Nucleus accumbens (tissue), 56 donors: ENCODE data around the gene EFCAB11.

ENCODE experiments used
- DNase-seq, 56 donors: peaks; one replicate each; lab custom pipeline; 2025; lab: John Stamatoyannopoulos, UW

EFCAB11 gene

DNA sequence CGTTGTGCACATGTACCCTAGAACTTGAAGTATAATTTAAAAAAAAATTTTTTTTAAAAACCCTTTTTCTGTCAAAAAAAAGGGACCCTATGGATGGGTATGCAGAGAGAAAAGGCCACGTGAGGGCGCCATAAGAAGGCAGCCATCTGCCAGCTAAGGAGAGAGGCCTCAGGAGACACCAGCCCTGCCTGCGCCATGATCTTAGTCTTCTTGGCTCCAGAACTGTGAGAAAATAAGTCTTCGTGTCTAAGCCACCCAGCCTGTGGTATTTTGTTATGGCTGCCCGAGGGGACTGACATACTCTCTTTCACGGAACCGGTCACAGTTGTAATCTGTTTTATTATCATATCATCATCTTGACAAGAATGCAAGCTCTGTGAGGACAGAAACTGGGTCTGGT, 174.8 kb downstream of the EFCAB11 start:
- DNase-seq = no peak

DNA sequence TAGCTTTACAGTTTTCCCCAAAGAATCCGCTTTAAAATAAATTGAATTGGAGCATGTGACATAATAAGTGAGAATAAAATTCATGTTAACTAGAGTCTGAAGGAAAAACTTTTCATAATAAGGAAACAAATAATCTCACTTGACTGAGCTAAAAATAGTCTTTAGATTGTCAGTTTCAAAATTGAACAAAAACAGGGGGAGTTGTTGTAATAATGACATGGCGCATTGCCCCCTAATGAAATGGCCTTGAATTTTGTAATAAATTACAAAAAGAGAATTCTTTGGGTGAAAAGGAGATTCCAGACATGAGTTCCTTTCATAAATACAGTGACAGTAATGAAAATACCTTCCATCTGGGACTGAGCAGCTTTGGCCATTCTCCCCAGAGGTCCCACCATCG, 178.6 kb downstream of the EFCAB11 start:
- DNase-seq = no peak

DNA sequence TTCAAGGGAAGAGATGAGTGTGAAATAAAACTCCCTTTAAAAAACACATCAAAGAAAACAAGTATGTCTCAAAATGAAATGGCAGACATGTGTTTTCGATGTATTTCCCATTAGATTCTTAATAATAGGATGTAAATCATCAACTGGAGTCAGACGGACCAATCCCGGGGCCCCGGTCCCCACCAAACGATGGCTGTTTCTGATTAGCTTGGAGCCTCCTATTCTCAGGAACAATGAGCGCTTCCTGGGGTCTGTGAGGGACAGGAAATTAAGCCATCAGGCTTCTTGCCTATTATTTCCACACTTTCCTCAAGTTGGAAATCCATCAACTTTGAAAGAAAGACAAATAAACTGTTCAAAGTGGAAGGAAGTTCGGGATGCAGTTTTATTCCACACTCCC, 179.4 kb downstream of the EFCAB11 start:
- no peak for DNase-seq

DNA sequence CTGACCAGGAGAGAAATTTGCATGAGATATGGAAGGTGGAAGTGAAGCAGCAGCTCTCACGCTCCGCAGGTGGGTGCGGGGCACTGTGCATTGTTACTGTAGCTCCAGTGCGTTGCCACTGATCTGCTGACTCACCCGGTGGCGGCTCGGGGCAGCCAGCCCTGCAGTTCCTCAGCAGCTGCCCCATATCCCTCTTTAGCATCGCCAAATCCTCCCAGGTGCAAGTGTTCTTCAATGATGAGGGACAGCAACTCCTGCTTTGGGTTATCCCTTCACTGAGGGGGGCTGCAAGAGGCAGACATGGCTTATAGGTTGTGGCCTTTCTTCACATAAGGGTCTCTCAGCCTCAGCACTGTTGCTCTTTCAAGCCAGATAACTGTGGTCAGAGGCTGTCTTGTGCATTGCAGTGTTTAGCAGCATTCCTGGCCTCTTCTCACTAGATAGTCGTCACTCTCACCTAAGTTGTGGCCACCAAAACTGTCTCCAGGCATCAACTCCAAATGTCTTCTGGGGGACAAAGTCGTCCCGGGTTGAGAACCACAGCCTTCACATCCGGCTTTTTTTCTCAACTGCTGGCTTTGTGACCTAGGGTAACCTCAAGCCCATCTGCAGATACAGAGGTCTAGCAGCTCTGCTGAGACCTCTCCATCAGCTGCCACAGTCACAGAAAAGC, 180.8 kb downstream of the EFCAB11 start:
- peak in 1 of 56 donors; percentile 4 for DNase-seq

DNA sequence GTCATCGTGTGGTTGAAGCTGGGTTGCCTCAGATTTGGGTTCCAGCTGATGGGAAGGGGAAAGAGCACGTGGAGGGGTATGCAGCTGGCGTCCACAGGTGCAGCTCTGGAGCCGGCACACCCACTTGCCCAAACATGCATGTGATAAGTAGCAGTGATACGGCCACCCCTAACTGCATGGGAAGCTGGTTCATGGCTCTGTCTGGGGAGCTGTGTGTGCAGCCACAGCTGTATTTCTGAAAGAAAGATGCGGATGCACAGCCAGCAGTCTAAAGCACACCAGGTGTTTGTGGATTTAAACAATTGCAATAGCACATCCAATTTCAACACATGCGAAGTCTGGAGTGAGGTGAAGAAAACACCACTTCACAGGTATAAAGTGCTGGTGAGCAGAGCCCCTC, 181.4 kb downstream of the EFCAB11 start:
- no peak for DNase-seq

DNA sequence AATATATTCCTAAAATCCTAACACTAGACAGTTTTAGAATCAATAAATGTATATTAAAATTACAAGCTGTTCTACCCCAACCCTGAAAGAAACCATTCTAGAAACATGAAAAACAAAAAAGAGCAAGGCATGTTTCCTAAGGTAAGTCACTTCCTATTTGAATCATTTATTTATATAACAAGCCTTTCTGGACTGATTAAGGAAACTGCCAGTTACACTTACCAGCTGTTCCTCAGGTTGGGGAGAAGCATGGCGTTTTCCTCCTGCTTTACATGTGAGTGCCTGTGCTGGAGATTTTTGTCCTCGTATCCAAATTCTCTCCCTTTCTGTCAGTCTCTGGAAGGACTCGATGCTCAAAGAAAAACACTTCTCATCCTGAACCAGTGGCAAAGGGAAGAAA, 183.3 kb downstream of the EFCAB11 start:
- no peak for DNase-seq

DNA sequence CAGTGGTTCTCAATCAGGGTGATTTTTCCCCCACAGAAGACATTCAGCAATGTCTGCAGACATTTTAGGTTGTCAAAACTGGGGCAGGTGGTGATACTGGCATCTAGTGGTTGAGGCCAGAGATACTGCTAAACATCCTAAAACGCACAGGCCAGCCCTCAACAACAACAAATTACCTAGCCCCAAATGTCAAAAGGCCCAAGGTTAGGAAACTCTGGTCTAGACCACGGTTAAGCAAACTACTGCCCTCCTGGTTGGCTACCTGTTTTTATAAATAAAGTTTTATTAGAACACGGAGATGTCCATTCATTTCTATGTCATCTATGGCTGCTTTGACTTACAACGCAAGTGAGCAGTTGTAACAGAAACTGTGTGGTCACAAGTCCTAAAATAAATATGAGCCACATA, 186.7 kb downstream of the EFCAB11 start:
- DNase-seq = peak in 4 of 56 donors; percentile 0 to 10 (median 2)

DNA sequence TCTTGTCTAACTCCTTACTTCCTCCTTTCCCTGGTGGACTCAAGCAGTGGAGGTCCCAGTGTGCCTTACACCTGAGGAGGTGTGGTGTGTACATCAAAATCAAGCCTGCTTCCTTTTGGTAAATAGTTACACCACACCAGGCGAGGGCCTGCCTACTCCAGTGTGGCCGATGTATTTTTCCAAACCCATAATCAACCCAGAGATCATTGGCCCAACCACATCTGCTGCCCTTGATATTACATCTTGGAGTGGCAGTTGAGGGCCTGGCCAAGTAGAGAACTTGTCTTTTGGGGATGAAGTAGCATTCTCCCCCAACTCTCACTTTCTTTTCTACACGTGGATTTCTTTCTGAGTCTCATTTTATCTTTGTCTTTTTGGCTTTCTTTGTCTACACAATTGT, 187.4 kb downstream of the EFCAB11 start:
- no peak for DNase-seq

DNA sequence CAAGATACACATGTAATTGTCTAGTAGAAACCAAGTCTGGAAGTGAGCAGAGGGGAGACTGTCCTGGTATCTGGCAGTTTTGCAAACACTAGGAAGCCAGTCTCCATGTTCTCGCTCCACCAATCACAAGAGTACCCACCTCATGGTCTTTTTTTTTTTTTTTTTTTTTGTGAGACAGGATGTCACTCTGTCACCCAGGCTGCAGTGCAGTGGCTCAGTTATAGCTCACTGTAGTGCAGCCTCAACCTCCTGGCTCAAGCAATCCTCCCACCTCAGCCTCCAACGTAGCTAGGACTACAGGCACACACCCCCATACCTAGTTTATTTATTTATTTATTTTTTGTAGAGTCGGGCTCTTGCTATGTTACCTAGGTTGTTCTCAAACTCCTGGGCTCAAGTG, 189.2 kb downstream of the EFCAB11 start:
- no peak for DNase-seq

DNA sequence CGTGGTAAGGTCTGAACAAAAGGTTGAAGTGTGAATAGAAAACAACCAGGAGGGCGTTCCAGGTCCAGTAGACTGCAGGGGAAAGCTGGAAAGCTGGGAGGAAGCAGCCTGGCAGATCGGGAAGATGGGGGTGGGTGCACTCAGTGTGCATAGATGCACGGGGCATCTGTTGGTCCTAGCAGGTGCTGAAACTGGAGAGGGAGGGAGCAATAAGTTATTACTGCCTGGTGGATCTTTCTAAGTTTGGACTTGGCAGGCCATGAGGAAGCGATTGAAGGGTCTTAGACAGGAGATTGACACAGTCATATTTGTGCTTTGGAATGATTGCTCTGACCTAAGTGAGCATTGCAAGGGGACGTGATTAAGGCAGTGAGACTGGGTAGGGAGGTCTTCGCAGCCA, 194.4 kb downstream of the EFCAB11 start:
- no peak for DNase-seq

DNA sequence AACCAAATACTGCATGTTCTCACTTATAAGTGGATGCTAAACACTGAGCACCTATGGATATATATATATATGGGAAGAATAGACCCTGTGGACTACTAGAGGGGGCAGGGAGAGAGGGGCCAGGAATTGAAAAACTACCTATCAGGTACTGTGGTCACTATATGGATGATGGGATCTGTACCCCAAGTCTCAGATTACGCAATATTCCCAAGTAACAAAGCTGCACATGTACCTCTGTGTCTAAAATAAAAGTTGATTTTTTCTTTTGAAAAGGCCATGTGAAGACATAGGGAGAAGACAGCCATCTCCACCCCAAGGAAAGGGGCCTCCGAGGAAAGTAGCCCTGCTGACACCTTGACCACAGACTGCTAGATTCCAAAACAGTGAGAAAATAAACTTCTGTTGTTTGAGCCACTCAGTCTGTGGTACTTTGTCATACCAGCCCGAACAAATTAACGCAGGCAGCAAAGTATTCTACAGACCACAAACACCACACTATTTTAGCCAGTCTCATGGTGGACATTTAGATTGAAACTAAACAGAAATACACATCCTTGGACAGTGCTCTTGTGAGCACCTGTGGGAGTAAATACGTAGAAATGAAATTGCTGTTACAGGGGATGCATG, 197.1 kb downstream of the EFCAB11 start:
- no peak for DNase-seq

DNA sequence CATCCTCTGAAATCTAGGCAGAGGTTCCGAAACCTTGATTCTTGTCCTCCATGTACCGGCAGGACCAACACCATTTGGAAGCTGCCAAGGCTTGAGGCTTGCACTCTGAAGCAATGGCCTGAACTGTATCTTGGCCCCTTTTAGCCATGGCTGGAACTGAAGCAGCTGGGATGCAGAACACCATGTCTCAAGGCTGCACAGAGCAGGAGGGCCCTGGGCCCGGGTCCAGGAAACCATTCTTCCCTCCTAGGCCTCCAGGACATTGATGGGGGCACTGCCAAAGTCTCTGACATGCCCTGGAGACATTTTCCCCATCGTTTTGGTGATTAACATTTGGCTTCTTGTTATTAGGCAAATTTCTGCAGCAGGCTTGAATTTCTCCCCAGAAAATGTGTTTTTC, 198.7 kb downstream of the EFCAB11 start:
- no peak for DNase-seq

DNA sequence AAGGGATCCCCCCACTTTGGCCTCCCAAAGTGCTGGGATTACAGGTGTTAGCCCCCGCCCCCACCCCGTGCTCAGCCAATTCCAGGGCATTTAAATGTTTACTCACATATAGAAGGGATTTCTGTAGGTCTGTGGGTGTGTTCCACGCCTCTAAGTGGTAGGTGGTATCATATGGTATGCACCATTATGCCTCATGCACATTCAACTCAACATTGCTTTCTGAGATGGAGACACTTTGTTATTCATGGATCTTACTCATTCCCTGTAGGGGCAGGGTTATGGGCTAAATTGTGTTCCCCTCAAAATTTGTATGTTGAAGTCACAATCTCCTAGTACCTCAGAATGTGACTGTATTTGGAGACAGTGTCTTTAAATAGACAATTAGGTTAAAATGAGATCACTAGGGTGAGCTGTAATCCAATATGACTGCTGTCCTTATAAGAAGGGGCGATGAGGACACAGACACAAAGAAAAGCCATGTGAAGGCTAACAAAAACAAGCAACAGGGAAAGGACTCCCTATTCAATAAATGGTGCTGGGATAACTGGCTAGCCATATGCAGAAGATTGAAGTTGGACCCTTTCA, 200.6 kb downstream of the EFCAB11 start:
- DNase-seq = no peak

DNA sequence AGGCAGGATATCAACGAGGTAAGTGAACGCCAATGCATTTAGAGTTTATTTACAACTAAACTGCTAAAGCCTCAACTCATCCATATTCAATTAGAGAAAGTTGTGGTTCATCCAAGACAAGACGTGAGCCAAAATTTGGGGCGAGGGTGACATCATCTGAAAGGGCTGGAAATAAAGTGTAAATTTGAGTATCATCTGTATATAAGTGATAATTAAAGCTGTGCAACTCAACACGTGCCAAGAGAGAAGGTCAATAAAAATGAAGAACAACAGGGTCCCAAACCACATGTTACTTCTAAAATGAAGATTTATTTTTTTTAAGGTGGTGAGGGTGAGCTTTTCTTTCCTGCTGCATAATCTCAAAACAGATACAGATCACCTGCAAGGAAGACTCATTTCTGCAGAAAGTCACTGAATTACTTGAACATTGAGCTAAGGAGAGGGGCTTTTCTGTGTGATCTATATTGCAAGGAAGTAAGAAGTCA, 203.6 kb downstream of the EFCAB11 start:
- peak in 1 of 56 donors; percentile 4 for DNase-seq

DNA sequence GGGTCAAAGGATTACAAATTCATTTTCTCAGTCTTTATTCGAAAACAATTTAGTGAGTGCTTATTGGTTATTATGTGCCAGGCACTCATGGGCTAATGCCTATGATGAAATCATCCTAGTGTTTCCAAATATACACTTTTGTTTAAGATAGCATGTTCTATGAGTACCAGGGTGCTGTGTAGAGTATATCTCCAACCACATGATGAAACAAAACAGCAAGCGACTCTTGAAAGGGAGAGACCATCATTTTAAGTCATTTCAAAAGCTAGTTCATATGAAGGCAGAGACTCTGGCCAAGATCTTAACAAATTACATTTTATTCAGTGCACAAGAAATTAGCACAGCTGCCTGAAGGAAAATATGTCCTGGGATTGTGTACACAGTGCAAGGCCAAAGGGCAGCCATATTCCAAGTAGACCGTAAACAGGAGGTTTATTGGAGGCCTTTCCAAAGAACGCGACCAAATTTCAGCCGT, 204.2 kb downstream of the EFCAB11 start:
- no peak for DNase-seq

DNA sequence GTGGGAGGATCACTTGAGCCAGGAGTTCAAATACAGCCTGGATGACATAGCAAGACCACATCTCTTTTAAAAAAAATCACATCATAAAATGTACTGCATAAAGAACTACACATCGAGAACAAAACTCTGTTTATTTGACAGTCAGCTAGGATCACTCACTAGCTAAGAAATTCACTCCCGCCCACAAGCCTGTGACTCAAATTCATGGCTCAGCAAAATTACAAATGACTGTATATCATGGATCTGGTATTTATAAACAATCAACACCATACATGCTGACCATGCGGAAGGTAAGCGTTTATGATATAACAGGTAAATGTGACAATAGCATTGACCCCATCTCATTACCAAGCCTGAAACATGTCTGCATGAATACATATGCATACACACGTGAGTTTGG, 206.5 kb downstream of the EFCAB11 start:
- no peak for DNase-seq

DNA sequence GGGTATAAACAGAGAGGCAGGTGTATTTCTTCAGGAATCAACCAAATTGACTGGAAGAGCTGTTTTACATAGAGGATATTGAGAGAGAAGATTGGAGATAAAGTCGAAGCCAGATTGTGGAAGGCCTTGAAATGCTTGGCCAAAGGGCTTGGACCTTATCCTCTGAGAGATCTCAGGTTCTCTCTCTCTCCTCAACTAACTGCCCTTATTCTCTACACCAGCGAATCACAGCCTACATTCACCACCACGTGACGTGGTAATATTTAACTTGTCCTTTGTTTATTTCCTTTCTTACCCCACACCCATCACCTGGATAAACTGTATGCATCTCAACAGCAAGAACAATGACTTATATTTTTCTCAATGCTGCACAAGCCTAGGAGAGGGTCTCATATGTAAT, 207.4 kb downstream of the EFCAB11 start:
- DNase-seq = no peak

DNA sequence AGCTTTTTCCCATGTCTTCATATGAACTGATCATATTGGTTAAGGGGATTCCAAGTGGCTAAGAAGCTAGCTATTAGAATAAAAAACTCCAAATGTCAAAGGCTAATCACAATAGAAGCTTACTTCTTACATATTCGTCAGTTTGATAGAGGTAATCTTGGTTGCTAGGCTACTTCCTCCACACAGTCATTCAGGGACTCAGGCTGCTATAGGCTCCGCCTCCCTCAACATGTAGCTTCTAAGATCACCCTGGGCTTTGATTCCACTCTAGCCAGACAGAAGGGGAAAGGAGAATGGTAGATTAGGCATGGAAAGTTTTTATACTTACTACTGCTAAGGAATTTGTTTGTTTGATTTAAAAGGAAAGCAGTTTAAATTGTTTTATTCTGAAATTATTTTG, 207.9 kb downstream of the EFCAB11 start:
- DNase-seq = no peak

DNA sequence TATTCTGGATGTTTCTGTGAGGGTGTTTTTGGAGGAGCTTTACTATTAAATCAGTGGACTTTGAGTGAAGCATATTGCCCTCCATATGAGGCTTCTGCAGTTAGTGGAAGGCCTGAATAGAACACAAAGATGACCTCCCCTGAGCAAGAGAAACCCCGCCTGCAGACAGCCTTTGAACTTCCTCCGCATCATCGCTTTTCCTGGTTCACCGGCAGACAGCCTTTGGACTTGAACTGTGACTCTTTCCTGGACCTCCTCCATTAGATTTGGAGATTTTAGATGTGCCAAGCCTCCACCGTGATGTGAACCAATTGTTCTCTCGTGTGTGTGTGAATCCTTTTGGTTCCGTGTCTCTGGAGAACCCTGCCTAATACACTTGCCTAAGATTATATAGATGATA, 208.4 kb downstream of the EFCAB11 start:
- DNase-seq = no peak
